Measurements from ENCODE around the gene DNM3.

- TF ChIP-seq EZH2 (IDR thresholded peaks at IDR 0.05; ENCODE audit: insufficient read depth, poor library complexity, severe bottlenecking), result no peak
- no peak for TF ChIP-seq EZH2phosphoT487 (IDR thresholded peaks at IDR 0.05; ENCODE audit: insufficient read depth, low read depth)
These were observed 556.9 kb downstream of the DNM3 start for GRCh38 chr1:172398193-172398592.

All from GM23248 (cell line).